Stimulated activated naive CD4-positive, alpha-beta T cell (primary cell): ENCODE data around the gene ZNF10.
A peak's percentile ranks its signal among the peaks of the same experiment; 100 is the strongest.

Experiments used
- DNase-seq, 6 experiments: peaks; one replicate each; lab custom pipeline; 2025; lab: John Stamatoyannopoulos, UW

ZNF10 gene

DNA sequence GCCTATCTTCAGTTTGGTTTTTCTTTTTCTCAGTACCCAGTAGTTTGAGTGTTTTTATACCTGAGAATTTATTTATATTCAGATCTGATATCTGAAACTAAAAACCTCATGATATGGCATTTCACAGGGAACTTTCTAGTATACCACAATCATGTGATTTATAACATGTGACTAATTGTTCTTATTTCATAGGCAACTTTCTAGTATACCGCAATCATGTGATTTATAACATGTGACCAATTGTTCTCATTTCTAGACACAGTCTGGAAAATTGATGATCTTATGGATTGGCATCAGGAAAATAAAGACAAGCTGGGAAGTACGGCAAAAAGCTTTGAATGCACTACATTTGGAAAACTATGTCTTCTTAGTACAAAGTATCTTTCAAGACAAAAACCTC, 71.5 kb downstream of the ZNF10 start:
- no peak for DNase-seq

DNA sequence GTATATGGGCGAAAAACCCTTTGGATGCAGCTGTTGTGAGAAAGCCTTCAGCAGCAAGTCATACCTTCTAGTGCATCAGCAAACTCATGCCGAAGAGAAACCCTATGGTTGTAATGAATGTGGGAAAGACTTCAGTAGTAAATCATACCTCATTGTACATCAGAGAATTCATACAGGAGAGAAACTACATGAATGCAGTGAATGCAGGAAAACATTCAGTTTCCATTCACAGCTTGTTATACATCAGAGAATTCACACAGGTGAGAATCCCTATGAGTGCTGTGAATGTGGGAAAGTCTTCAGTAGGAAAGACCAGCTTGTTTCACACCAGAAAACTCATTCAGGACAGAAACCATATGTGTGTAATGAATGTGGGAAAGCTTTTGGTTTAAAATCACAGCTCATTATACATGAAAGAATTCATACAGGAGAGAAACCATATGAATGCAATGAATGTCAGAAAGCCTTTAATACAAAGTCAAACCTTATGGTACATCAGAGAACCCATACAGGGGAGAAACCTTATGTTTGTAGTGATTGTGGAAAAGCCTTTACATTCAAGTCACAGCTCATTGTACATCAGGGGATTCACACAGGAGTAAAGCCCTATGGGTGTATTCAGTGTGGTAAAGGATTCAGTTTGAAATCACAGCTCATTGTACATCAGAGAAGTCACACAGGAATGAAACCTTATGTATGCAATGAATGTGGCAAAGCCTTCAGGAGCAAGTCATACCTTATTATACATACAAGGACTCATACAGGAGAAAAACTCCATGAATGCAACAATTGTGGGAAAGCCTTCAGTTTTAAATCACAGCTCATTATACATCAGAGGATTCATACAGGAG, 72.3 kb downstream of the ZNF10 start:
- DNase-seq, result peak in 1 of 6 experiments; percentile 4

DNA sequence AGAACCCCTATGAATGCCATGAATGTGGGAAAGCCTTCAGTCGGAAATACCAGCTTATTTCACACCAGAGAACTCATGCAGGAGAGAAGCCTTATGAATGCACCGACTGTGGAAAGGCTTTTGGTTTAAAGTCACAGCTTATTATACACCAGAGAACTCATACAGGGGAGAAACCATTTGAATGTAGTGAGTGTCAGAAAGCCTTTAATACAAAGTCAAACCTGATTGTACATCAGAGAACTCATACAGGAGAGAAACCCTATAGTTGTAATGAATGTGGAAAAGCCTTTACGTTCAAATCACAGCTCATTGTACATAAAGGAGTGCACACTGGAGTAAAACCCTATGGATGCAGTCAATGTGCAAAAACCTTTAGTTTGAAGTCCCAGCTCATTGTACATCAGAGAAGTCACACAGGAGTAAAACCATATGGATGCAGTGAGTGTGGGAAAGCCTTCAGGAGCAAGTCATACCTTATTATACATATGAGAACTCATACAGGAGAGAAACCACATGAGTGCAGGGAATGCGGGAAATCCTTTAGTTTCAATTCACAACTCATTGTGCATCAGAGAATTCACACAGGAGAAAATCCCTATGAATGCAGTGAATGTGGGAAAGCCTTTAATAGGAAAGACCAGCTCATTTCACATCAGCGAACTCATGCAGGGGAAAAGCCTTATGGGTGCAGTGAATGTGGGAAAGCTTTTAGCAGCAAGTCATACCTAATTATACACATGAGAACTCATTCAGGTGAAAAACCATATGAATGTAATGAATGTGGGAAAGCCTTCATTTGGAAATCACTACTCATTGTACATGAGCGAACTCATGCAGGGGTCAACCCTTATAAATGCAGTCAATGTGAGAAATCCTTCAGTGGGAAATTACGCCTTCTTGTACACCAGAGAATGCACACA, 73.2 kb downstream of the ZNF10 start:
- DNase-seq, result peak in 1 of 6 experiments; percentile 16

DNA sequence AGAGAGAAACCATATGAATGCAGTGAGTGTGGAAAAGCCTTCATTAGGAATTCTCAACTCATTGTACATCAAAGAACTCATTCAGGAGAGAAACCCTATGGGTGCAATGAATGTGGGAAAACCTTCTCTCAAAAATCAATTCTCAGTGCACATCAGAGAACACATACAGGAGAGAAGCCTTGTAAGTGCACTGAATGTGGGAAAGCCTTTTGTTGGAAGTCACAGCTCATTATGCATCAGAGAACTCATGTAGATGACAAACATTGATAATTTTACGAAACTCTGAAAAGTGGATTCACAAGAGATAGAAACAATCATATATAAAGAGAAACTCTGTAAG, 73.8 kb downstream of the ZNF10 start:
- DNase-seq, result no peak

DNA sequence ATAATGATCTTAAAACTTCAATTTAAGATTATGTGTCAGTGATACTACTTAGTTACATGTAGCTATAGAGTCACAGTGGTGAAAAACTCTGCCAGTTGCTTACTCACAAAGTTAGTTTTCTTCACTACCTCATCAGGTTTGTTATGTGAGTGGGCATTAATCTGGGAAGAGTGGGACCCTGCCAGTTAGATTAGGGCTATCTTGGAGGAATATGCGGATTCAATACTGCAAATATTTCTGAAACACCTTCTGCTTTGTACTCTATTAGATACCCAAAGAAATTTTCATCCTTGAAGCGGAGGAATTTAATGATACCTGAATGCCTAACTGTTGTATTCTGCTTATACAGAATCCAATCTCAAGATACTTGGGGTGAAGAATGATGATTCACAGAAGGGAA, 76.0 kb downstream of the ZNF10 start:
- no peak for DNase-seq
